DOHH2 (cell line): Measurements from ENCODE around the gene MMP24OS.

Experiments used
- CTCF ChIP-seq: fragments of 200-600 bp; sonication (generic); IDR thresholded peaks from one replicate; pipeline ENCODE4 v1.5.1; 2014; ENCODE audit warnings: antibody characterized with exemption, mild to moderate bottlenecking, low read depth, low read length; ENCODE audit not compliant: poor library complexity, severe bottlenecking
- EZH2phosphoT487 ChIP-seq: fragments of 200-600 bp; sonication (generic); IDR thresholded peaks from 2 replicates; pipeline ENCODE4 v1.6.1; 2017; ENCODE audit warnings: borderline replicate concordance, mild to moderate bottlenecking, antibody characterized with exemption, low read length, moderate library complexity, mixed read lengths

- TF ChIP-seq CTCF: no peak
- TF ChIP-seq EZH2phosphoT487: no peak
Measured at GRCh38 chr20:35303382-35303734, 25.4 kb upstream of the MMP24OS start.
